Measurements from ENCODE around the gene CALN1.

DNA sequence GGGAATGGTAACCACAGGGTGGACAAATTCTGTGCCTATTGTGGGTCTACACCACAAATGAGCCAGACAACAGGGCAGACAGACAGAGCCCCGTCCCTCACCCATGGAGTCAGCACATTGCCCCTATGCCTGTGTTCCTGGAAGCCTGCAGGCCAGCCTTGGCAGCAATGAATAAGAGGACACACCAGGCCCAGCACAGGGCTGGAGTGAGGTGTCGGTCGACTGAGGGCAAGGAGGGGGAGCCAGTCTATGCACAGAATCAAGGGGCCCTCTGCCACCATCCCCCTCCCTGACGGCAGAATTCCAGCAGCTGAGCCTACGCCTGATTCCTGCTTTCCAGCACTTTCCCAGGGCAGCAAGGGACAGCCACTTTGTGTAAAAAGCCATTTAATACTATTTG lies 98.2 kb downstream of the CALN1 start:
- TF ChIP-seq, protein P1, sequence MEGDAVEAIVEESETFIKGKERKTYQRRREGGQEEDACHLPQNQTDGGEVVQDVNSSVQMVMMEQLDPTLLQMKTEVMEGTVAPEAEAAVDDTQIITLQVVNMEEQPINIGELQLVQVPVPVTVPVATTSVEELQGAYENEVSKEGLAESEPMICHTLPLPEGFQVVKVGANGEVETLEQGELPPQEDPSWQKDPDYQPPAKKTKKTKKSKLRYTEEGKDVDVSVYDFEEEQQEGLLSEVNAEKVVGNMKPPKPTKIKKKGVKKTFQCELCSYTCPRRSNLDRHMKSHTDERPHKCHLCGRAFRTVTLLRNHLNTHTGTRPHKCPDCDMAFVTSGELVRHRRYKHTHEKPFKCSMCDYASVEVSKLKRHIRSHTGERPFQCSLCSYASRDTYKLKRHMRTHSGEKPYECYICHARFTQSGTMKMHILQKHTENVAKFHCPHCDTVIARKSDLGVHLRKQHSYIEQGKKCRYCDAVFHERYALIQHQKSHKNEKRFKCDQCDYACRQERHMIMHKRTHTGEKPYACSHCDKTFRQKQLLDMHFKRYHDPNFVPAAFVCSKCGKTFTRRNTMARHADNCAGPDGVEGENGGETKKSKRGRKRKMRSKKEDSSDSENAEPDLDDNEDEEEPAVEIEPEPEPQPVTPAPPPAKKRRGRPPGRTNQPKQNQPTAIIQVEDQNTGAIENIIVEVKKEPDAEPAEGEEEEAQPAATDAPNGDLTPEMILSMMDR (IDR thresholded peaks at IDR 0.05; ENCODE audit: poor library complexity): no peak
- no peak for TF ChIP-seq EZH2 (IDR thresholded peaks at IDR 0.05; ENCODE audit: borderline replicate concordance)
